Esophagus squamous epithelium (tissue), 5 donors: Measurements from ENCODE around the gene ANKRD60. TPM values are rescaled to one million over a fixed set of nuclear protein-coding genes. Genes with fewer than 3 reads are reported as not detected.

Experiments
- DNase-seq: peaks from one replicate; lab custom pipeline; 2025; lab: John Stamatoyannopoulos, UW
- H3K27ac ChIP-seq, 4 donors: fragments of 200-600 bp; sonication (generic); one replicate each; pipeline ENCODE4 v1.5.1; 2016 to 2019; ENCODE audit warnings: mild to moderate bottlenecking in 1 of 4
- H3K27me3 ChIP-seq, 4 donors: fragments of 200-600 bp; sonication (generic); 1 replicate in 3 of 4; 2 replicates in 1 of 4; pipeline versions ENCODE4 v1.5.1 to v1.6.0; 2017 to 2021; ENCODE audit warnings: antibody characterized with exemption in 1 of 4
- H3K36me3 ChIP-seq, 3 donors: fragments of 200-600 bp; sonication (generic); one replicate each; pipeline ENCODE4 v1.5.1; 2016 to 2019
- H3K4me1 ChIP-seq, 3 donors: fragments of 200-600 bp; sonication (generic); one replicate each; pipeline ENCODE4 v1.5.1; 2017 to 2019
- H3K4me3 ChIP-seq, 4 donors: fragments of 200-600 bp; sonication (generic); 1 replicate in 3 of 4; 2 replicates in 1 of 4; pipeline ENCODE4 v1.5.1; 2016 to 2019; ENCODE audit warnings: mild to moderate bottlenecking in 2 of 4, moderate library complexity in 1 of 4
- H3K9me3 ChIP-seq, 3 donors: fragments of 200-600 bp; sonication (generic); one replicate each; pipeline ENCODE4 v1.5.1; 2016 to 2019
- POLR2A ChIP-seq, 4 donors: fragments of 450-650 bp; IDR thresholded peaks; one replicate each; pipeline ENCODE4 v1.6.1; 2017; ENCODE audit warnings: antibody characterized with exemption in 4 of 4, mild to moderate bottlenecking in 4 of 4, moderate library complexity in 3 of 4
- WGBS, 2 donors: methylation state at CpG; one replicate each; pipeline ENCODE4 v1.1.5; 2018; 5-methylcytosine and 5-hydroxymethylcytosine counted together
- intact Hi-C: fragments of 100-400 bp; cut with DNase I; formaldehyde crosslinking; loops from one replicate; pipeline ENCODE4 v1.15.0; 2022
- total RNA-seq, 4 donors: library from RNA; depleted of rRNA; stranded (reverse); fragments of >200 nt; gene quantifications; one replicate each; pipeline ENCODE4 v1.1.0, GENCODE V29; 2016
- TF ChIP-seq, protein P1 (sequence below), 6 experiments: fragments of 450-650 bp in 4 of 6; fragments of 200-600 bp in 2 of 6; sonication (generic) in 2 of 6; IDR thresholded peaks; one replicate each; pipeline ENCODE4 v1.5.1; 2016 to 2019; ENCODE audit warnings: antibody characterized with exemption in 6 of 6, mild to moderate bottlenecking in 4 of 6, moderate library complexity in 4 of 6
- donor health status: DM: yes; HTN: yes; CAD: no.

ANKRD60 gene
- total RNA-seq, 4 donors from 2014 or later, result not detected

DNA sequence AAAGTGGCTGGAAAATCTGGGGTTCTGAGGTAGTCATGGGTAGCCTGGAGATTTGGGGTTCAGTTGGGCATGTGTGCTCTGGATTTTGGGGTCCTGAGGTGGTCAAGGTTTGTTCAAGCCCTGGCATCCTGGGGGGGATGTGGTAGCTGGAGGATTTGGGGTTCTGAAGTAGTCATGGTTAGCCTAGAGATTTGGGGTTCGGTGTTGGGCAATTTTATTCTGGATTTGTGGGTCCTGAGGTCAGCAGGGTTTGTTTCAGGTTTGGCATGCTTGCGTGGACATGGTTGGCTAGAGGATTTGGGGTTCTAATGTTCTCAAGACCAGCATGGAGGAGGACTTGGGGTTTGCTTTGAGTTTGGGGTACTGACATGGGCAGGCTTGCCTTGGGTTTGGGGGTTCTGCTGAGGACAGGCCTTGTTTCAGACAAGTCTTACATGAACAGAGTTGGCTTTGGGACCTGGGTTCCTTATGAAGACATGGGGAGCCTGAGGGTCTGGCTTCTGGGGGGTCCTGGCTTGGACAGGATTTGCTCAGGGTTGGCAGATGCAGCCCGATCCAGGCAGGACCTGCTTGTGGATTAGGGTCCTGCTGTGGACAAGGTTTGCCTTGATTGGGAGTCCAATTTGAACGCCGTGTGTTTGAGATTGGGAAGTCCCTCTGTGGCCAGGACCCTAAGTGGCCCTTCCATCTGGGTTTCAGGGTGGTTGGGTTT lies 906 bp downstream of the ANKRD60 start:
- Histone ChIP-seq H3K36me3 (peaks cover 0 to 8% (median 0%) of the 10 kb centered on the region in 3 donors), H3K4me1 (peaks cover 0 to 13% (median 7%) of the 10 kb centered on the region in 3 donors), H3K4me3 (no peak overlapping the region), H3K27ac (no peak overlapping the region), H3K27me3 (peaks cover 6 to 73% (median 11%) of the 10 kb centered on the region in 4 donors), H3K9me3 (no peaks in the 10 kb centered on the region)
- DNase-seq, result no peak
- TF ChIP-seq, protein P1, sequence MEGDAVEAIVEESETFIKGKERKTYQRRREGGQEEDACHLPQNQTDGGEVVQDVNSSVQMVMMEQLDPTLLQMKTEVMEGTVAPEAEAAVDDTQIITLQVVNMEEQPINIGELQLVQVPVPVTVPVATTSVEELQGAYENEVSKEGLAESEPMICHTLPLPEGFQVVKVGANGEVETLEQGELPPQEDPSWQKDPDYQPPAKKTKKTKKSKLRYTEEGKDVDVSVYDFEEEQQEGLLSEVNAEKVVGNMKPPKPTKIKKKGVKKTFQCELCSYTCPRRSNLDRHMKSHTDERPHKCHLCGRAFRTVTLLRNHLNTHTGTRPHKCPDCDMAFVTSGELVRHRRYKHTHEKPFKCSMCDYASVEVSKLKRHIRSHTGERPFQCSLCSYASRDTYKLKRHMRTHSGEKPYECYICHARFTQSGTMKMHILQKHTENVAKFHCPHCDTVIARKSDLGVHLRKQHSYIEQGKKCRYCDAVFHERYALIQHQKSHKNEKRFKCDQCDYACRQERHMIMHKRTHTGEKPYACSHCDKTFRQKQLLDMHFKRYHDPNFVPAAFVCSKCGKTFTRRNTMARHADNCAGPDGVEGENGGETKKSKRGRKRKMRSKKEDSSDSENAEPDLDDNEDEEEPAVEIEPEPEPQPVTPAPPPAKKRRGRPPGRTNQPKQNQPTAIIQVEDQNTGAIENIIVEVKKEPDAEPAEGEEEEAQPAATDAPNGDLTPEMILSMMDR (IDR thresholded peaks at IDR 0.05), result no peak
- TF ChIP-seq POLR2A (IDR thresholded peaks at IDR 0.05), result no peak
- intact Hi-C loops, result loop anchor here (10.0 kb wide), 1 partner anchor 713 kb away; no protein-coding TSS in a partner anchor
- WGBS, 2 donors, result 86 to 88% methylated on average over 2 to 4 of the region's 5 CpGs

- H3K9me3 ChIP-seq, result no peaks in the 10 kb centered on the region
- H3K27ac ChIP-seq, result no peak overlapping the region
- DNase-seq, result no peak
- TF ChIP-seq, protein P1 (IDR thresholded peaks at IDR 0.05), result no peak
- TF ChIP-seq POLR2A (IDR thresholded peaks at IDR 0.05), result no peak
- H3K4me3 ChIP-seq, result no peak overlapping the region
- intact Hi-C loops, result loop anchor here (10.0 kb wide), 1 partner anchor 711 kb away; no protein-coding TSS in a partner anchor
- H3K27me3 ChIP-seq, result peaks cover 6 to 92% (median 11%) of the 10 kb centered on the region in 4 donors
- H3K36me3 ChIP-seq, result no peaks in the 10 kb centered on the region
- WGBS, 2 donors, result 56 to 69% methylated on average over 12 to 13 of the region's 15 CpGs
- peaks cover 0 to 13% (median 7%) of the 10 kb centered on the region in 3 donors for H3K4me1 ChIP-seq
These were observed 2.8 kb downstream of the ANKRD60 start for GRCh38 chr20:58225452-58226200.

DNA sequence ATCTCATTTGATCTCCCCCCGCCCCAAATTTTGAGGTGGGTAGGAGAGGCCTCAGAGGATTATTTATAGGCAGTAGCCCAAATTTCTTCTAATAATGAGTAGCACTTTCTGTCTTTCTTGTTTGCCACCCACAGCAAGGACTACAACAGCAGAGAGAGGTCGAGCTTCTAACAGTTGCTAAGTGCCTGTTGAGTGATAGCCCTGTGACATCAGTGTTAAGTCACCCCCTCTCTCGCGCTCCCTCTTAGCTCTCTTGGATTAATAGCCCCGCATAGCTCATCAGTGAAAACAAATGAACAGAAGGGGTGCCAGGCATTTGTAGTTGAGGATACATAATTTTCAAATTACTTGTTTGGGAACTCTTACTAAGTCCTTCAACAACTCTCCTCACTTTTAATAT lies 3.5 kb downstream of the ANKRD60 start:
- intact Hi-C loops, result loop anchor here (10.0 kb wide), 1 partner anchor 710 kb away; no protein-coding TSS in a partner anchor
- TF ChIP-seq, protein P1 (IDR thresholded peaks at IDR 0.05), result no peak
- no peak for TF ChIP-seq POLR2A (IDR thresholded peaks at IDR 0.05)
- WGBS, 2 donors, result 29 to 53% methylated on average over 4 to 5 of the region's 5 CpGs

DNA sequence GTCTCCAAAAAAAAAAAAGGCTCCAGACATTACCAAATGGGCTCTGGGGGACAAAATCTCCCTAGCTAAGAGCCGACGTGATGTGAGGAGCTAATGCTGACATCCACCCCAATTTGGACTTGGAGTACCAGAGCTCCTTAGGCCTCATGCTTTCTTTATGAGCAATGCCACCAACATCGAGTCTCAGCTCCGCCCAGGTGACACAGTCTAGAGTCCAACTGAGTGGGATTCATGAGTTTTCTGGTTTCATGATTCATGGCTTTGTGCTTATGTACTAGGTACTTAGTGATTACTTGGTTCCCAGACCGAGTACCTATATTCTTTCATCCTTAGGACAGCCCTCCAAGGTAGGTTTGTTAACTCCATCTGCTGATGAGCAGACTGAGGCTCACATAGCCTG lies 4.4 kb downstream of the ANKRD60 start:
- WGBS, 2 donors, result 59 to 75% methylated on average over 5 of the region's 5 CpGs
- Histone ChIP-seq H3K36me3 (no peaks in the 10 kb centered on the region), H3K27me3 (peaks cover 5 to 94% (median 11%) of the 10 kb centered on the region in 4 donors), H3K4me3 (no peak overlapping the region), H3K27ac (no peak overlapping the region), H3K4me1 (peaks cover 0 to 12% (median 7%) of the 10 kb centered on the region in 3 donors), H3K9me3 (peaks cover 0 to 6% (median 1%) of the 10 kb centered on the region in 3 donors)
- TF ChIP-seq, protein P1 (IDR thresholded peaks at IDR 0.05), result no peak
- TF ChIP-seq POLR2A (IDR thresholded peaks at IDR 0.05), result no peak
- no peak for DNase-seq
- intact Hi-C loops, result loop anchor here (10.0 kb wide), 1 partner anchor 709 kb away; no protein-coding TSS in a partner anchor

More for the DNA sequence above, 3.5 kb downstream of the ANKRD60 start:
- peaks cover 6 to 94% (median 11%) of the 10 kb centered on the region in 4 donors for H3K27me3 ChIP-seq
- H3K9me3 ChIP-seq, result no peaks in the 10 kb centered on the region
- no peaks in the 10 kb centered on the region for H3K36me3 ChIP-seq
- DNase-seq, result no peak
- H3K4me3 ChIP-seq, result no peak overlapping the region
- H3K4me1 ChIP-seq, result peaks cover 0 to 13% (median 7%) of the 10 kb centered on the region in 3 donors
- H3K27ac ChIP-seq, result no peak overlapping the region
